GM10266 (cell line): ENCODE data around the gene GSK3A.

Experiments used
- DNase-seq: peaks from one replicate; pipeline ENCODE4 v3.0.0; 2012; ENCODE audit errors: extremely low spot score
- CTCF ChIP-seq: IDR thresholded peaks from 2 replicates; pipeline ENCODE4 v1.5.1; 2012; ENCODE audit warnings: mild to moderate bottlenecking, low read depth; ENCODE audit not compliant: control insufficient read depth, insufficient read depth; ENCODE audit errors: missing control alignments

The GSK3A gene

GRCh38 chr19:42224940-42225717 is 17.3 kb downstream of the GSK3A start:
- no peak for TF ChIP-seq CTCF
- no peak for DNase-seq

GRCh38 chr19:42220751-42221097 is 21.7 kb downstream of the GSK3A start:
- no peak for DNase-seq
- no peak for TF ChIP-seq CTCF

DNA sequence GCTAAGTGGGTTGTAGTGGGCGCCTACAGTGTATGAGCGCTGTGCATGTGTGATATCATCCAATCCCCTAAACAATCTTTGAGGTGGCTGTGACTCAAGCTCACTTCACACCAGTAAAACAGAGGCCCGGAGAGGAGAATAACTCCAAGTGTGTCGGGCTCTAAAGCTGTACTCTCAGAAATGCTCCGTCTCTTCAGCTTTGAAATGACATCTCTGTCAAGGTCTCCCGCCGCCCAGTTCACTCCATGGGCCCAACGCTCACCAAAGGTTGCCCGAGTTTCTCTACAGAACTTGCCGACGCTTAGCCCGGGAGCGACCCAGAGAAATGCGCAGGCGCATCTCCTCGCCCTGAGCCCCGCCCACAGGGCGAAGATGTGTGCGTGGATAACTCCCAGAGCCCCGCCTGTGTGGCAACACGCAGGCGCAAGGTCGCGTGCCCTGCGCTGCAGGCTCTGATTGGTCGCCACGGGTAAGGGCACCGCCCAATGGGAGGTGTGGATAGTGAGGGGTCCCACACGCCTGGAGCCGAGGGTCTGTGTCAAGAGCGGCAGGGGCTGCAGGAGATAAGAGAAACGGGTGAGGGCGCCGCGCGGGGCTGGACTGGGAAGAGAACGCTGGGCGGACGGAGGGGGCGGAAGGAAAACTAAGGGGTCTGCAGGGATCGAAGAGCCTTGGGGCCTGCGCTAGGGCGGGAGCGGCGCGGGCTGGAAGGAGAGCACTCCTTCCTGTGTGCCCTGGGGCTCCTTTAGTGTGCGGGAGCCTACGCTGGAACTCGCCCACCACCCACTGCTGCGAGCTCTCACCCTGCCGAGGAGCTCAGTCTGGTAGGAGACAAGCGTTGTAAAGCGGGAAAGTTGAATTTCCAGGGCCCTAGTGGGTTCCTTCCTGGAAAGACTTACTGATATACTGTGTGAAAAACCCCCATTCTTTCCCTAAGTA is 22.3 kb downstream of the GSK3A start, which contains the start of gene ZNF526:
Gene ZNF526, plus strand, starts transcription at position 501 of the 939 bp plus-strand sequence. CDS start 4,092 bp downstream, outside the sequence.
- peak; percentile 99 for DNase-seq
- TF ChIP-seq CTCF, result no peak

- peak; percentile 99 for DNase-seq
- TF ChIP-seq CTCF, result no peak
Observed at GRCh38 chr19:42217520-42218437, 24.6 kb downstream of the GSK3A start, which contains the start of gene DEDD2. Gene DEDD2, minus strand, starts transcription at chr19:42217677. Its CDS starts 670 bp downstream, at chr19:42217007.

DNA sequence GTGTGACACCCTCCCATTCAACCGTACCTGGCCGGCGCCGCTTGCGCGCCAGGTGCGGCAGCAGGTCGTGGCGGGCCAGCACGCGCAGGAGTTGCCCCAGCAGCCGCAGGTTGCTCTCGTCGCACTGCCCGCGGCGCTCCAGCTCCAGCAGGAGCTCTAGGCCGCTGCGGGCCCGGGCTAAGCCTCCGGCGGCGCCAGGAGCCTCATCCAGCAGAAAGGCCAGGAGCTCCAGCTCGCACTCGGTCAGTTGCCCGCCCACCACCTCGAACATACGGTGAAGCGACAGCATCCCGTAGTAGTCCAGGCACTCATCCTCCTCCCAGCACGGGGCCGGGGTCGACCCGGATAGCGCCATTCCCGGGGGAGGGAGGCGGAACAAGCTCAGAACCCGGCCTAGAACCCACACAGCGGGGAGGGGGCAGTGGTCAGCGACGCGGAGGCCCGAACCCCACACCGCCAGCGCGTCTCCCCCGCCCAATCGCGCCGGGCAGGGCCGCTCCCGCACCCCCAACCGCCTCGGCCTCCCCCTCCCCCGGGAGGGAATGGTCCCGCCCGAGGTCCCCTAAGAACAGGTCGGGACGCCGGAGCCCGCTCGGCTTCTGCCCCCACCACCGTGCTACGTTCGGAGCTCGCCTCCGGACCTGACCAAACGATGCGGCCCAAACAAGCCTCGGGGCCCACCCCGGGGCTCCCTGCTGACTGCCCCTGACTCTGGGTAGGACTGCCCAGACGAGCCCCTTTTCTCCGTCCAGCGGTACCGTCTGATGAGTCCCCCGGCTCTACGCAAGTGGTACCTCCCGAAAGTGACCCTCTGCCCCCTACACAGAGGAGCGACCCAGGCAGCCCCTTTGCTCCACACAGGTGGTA is 25.5 kb downstream of the GSK3A start:
- no peak for TF ChIP-seq CTCF
- peak; percentile 57 for DNase-seq
